Measurements from ENCODE around the gene KCNH2.

GRCh38 chr7:151010307-151011096, 32.4 kb upstream of the KCNH2 start:
- TF ChIP-seq ZFP90 (CRISPR knock-in tag; IDR thresholded peaks at IDR 0.05; ENCODE audit: borderline replicate concordance) (0 out of 2 replicates have a peak, but pooled peaks have one; percentile 48), HOXA5 (CRISPR knock-in tag; IDR thresholded peaks at IDR 0.05) (no peak)

Data from HepG2 (cell line).